SU-DHL-6 (cell line): ENCODE results near the gene SELENBP1.

Source experiments
- H2AFZ ChIP-seq: fragments of 200-600 bp; sonication (generic); 2 replicates; pipeline ENCODE4 v1.6.1; 2014; ENCODE audit warnings: low read depth, mild to moderate bottlenecking, moderate library complexity, mixed read lengths, antibody characterized with exemption, low read length; ENCODE audit not compliant: severe bottlenecking
- H3F3A ChIP-seq: fragments of 200-600 bp; shearing (Covaris generic); 2 replicates; pipeline ENCODE4 v1.6.0; 2016; ENCODE audit warnings: antibody characterized with exemption, mild to moderate bottlenecking; ENCODE audit not compliant: insufficient read depth
- H3K27ac ChIP-seq: fragments of 200-600 bp; sonication (generic); 2 replicates; pipeline ENCODE4 v1.5.1; 2016; ENCODE audit warnings: low read depth, mild to moderate bottlenecking, low read length, moderate library complexity, mixed read lengths
- H3K27me3 ChIP-seq: fragments of 200-600 bp; sonication (generic), shearing (Covaris generic); 2 replicates; pipeline ENCODE4 v1.6.0; 2014; ENCODE audit warnings: mild to moderate bottlenecking, low read length
- H3K36me3 ChIP-seq: fragments of 200-600 bp; sonication (generic); 2 replicates; pipeline ENCODE4 v1.6.1; 2014; ENCODE audit warnings: mild to moderate bottlenecking, low read length, mixed read lengths
- H3K4me2 ChIP-seq: fragments of 300-600, 200-600 bp; shearing (Covaris generic), sonication (generic); 2 replicates; pipeline ENCODE4 v1.6.0; 2014; ENCODE audit warnings: low read length, low read depth, mild to moderate bottlenecking; ENCODE audit not compliant: poor library complexity, severe bottlenecking
- H3K4me3 ChIP-seq: fragments of 200-600 bp; sonication (generic); 2 replicates; pipeline ENCODE4 v1.5.1; 2014; ENCODE audit warnings: antibody characterized with exemption, low read length, mild to moderate bottlenecking, mixed read lengths; ENCODE audit not compliant: insufficient read depth, poor library complexity, severe bottlenecking
- H3K79me2 ChIP-seq: fragments of 200-600 bp; sonication (generic); 2 replicates; pipeline ENCODE4 v1.6.1; 2014; ENCODE audit warnings: mild to moderate bottlenecking, low read length, moderate library complexity; ENCODE audit not compliant: insufficient read depth
- H3K9ac ChIP-seq: fragments of 200-600 bp; sonication (generic); 2 replicates; pipeline ENCODE4 v1.7.0; 2014; ENCODE audit warnings: mild to moderate bottlenecking, low read length
- H3K9me2 ChIP-seq: fragments of 200-600 bp; sonication (generic); replicated peaks from 2 replicates; pipeline ENCODE4 v1.6.1; 2014; ENCODE audit warnings: low read length; ENCODE audit not compliant: insufficient read depth
- H3K9me3 ChIP-seq: fragments of 200-600 bp; sonication (generic); 2 replicates; pipeline ENCODE4 v1.6.1; 2014; ENCODE audit warnings: low read length, mixed read lengths; ENCODE audit not compliant: insufficient read depth
- H4K20me1 ChIP-seq: fragments of 200-600 bp; sonication (generic); 2 replicates; pipeline ENCODE4 v1.6.1; 2014; ENCODE audit warnings: low read depth, mild to moderate bottlenecking, antibody characterized with exemption, low read length, moderate library complexity, mixed read lengths
- EZH2phosphoT487 ChIP-seq: fragments of 200-600 bp; sonication (generic), shearing (Covaris generic); conservative IDR thresholded peaks from 2 replicates; pipeline ENCODE4 v1.6.1; 2018; ENCODE audit warnings: mild to moderate bottlenecking, antibody characterized with exemption, low read length, moderate library complexity, mixed read lengths
- TF ChIP-seq, protein P1 (sequence below): fragments of 200-600 bp; sonication (generic); IDR thresholded peaks from one replicate; pipeline ENCODE4 v1.5.1; 2017; ENCODE audit warnings: antibody characterized with exemption, mild to moderate bottlenecking, low read length, moderate library complexity; ENCODE audit not compliant: insufficient read depth, poor library complexity, severe bottlenecking

The SELENBP1 gene

DNA sequence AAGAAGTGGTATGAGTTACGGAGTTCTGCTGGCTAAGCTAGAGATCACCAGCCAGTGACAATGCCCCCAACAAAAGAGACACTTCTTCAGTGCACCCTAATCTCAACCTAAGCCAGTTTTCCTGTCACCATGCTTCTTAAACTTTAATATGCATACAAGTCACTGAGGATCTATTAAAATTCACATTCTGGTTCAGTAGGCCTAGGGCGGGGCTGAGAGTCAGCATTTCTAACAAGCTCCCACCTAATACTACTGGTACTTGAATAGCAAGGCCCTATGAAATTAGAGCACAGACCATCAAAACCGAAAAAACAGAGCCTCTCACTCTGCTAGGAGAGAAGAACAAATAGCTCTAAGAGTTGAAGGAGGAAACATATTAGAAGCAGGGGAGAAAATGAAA, 34.8 kb upstream of the SELENBP1 start:
- H4K20me1 ChIP-seq, result no peaks in the 10 kb centered on the region
- H3K9me2 ChIP-seq, result no peaks in the 10 kb centered on the region
- H3K4me3 ChIP-seq, result no peak overlapping the region
- H3K9me3 ChIP-seq, result no peaks in the 10 kb centered on the region
- H3K9ac ChIP-seq, result no peak overlapping the region
- H3K4me2 ChIP-seq, result no peak overlapping the region
- no peaks in the 10 kb centered on the region for H3K79me2 ChIP-seq
- no peaks in the 10 kb centered on the region for H3K27me3 ChIP-seq
- H3K27ac ChIP-seq, result no peak overlapping the region
- H3K36me3 ChIP-seq, result peaks cover 41% of the 10 kb centered on the region; the same call in 1 of the 2 replicates
- TF ChIP-seq, protein P1, sequence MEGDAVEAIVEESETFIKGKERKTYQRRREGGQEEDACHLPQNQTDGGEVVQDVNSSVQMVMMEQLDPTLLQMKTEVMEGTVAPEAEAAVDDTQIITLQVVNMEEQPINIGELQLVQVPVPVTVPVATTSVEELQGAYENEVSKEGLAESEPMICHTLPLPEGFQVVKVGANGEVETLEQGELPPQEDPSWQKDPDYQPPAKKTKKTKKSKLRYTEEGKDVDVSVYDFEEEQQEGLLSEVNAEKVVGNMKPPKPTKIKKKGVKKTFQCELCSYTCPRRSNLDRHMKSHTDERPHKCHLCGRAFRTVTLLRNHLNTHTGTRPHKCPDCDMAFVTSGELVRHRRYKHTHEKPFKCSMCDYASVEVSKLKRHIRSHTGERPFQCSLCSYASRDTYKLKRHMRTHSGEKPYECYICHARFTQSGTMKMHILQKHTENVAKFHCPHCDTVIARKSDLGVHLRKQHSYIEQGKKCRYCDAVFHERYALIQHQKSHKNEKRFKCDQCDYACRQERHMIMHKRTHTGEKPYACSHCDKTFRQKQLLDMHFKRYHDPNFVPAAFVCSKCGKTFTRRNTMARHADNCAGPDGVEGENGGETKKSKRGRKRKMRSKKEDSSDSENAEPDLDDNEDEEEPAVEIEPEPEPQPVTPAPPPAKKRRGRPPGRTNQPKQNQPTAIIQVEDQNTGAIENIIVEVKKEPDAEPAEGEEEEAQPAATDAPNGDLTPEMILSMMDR, result no peak
- TF ChIP-seq EZH2phosphoT487, result no peak
- H2AFZ ChIP-seq, result no peak overlapping the region
- peaks cover 18% of the 10 kb centered on the region for H3F3A ChIP-seq

DNA sequence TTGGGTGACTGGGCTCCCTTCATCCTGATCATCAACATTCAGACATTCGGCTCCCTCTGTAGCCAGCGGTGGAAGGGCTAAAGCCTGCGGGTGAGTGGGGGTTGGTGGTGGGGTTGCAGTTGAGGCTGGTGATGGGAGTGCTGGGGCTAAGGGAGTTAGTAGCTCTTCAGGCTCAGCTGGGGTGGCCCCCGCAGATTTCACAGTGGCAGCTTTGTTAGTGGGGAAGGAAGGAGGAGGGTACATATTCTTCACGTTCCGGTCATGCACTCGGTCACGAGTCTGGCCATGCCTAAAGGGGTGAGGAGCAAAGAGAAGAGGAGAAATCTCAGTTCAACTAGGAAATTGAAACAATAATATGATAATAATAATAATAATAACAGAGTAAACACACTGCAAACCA, 33.7 kb upstream of the SELENBP1 start:
- TF ChIP-seq EZH2phosphoT487, result no peak
- TF ChIP-seq, protein P1, result no peak
- H4K20me1 ChIP-seq, result no peaks in the 10 kb centered on the region

GRCh38 chr1:151405187-151405951, 32.9 kb upstream of the SELENBP1 start:
- Histone ChIP-seq H3K79me2 (peaks cover 10% of the 10 kb centered on the region), H2AFZ (no peak overlapping the region), H3K27ac (no peak overlapping the region), H3K36me3 (peaks cover 23% of the 10 kb centered on the region; the same call in 1 of the 2 replicates), H4K20me1 (no peaks in the 10 kb centered on the region), H3K27me3 (no peaks in the 10 kb centered on the region), H3K4me3 (no peak overlapping the region), H3K4me2 (no peak overlapping the region), H3K9me2 (no peaks in the 10 kb centered on the region), H3F3A (peaks cover 35% of the 10 kb centered on the region), H3K9me3 (no peaks in the 10 kb centered on the region), H3K9ac (no peak overlapping the region)
- TF ChIP-seq, protein P1, result no peak
- no peak for TF ChIP-seq EZH2phosphoT487

More for the DNA sequence above, 33.7 kb upstream of the SELENBP1 start:
- H2AFZ ChIP-seq, result no peak overlapping the region
- H3K79me2 ChIP-seq, result 0 out of 2 replicates have a peak, but pooled peaks cover 1% of the 10 kb centered on the region
- no peak overlapping the region for H3K9ac ChIP-seq
- no peaks in the 10 kb centered on the region for H3K27me3 ChIP-seq
- H3K4me3 ChIP-seq, result no peak overlapping the region
- H3K27ac ChIP-seq, result no peak overlapping the region
- no peak overlapping the region for H3K4me2 ChIP-seq
- no peaks in the 10 kb centered on the region for H3K9me2 ChIP-seq
- no peaks in the 10 kb centered on the region for H3K9me3 ChIP-seq
- H3F3A ChIP-seq, result peaks cover 28% of the 10 kb centered on the region
- peaks cover 31% of the 10 kb centered on the region; the same call in 1 of the 2 replicates for H3K36me3 ChIP-seq
